Measurements from ENCODE around the gene RASA3. TPM values are rescaled to one million over a fixed set of nuclear protein-coding genes. Genes with fewer than 3 reads are reported as not detected.

The RASA3 gene
- total RNA-seq, 3 donors from 2014 or later: 7.9 to 19.0 (median 8.4) TPM

DNA sequence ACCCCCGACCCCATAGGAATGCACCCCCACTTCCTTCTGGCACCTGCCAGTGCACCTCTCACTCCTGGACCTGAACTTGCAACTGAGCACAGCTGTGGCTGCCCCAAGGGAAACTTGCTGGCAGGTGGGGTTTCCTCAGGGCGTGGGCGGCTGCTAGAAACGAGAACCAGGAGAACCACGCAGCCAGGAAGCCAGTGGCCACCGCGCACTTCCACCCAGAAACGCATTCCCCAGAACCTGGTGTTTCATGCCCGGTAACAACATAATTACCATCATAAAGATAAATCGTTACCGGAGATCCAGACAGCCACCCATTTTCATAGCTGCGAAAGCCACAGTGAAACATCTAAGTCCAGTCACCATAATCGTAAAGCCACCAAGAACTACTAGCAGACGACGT is 83.4 kb downstream of the RASA3 start:
- peak; percentile 78 to 86 (median 79) for DNase-seq
- Histone ChIP-seq H3K9me3 (no peaks in the 10 kb centered on the region), H3K36me3 (ENCODE audit: low read depth) (no peaks in the 10 kb centered on the region), H3K4me3 (no peak overlapping the region), H3K4me1 (ENCODE audit: low read depth) (peaks cover 27% of the 10 kb centered on the region)
- ATAC-seq: peak; percentile 83
- TF ChIP-seq, protein P1, sequence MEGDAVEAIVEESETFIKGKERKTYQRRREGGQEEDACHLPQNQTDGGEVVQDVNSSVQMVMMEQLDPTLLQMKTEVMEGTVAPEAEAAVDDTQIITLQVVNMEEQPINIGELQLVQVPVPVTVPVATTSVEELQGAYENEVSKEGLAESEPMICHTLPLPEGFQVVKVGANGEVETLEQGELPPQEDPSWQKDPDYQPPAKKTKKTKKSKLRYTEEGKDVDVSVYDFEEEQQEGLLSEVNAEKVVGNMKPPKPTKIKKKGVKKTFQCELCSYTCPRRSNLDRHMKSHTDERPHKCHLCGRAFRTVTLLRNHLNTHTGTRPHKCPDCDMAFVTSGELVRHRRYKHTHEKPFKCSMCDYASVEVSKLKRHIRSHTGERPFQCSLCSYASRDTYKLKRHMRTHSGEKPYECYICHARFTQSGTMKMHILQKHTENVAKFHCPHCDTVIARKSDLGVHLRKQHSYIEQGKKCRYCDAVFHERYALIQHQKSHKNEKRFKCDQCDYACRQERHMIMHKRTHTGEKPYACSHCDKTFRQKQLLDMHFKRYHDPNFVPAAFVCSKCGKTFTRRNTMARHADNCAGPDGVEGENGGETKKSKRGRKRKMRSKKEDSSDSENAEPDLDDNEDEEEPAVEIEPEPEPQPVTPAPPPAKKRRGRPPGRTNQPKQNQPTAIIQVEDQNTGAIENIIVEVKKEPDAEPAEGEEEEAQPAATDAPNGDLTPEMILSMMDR (IDR thresholded peaks at IDR 0.05): no peak
- intact Hi-C loops (cut with DNase I, micrococcal nuclease): no loop called here

DNA sequence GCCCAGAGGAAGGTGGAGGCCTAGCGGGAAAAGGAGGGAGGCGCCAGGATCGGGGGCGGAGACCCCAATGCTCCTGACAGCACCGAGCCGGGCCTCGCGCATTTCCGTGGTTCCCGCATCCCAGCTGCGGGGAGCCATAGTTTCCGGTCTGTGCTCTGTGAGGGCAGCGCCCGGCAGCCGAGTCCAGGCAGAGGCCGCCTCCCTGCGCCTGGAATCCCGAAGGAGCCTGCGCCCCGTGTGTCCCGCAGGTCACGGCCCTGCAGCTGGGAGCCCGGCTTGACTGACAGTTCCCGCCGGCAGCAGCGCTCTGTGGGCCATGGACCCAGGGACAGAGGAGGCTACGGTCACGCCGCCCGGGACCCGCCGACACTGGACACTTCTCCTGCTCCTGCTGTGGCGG is 84.0 kb downstream of the RASA3 start:
- TF ChIP-seq, protein P1 (IDR thresholded peaks at IDR 0.05): no peak
- no peaks in the 10 kb centered on the region for H3K9me3 ChIP-seq
- H3K4me1 ChIP-seq (ENCODE audit: low read depth): peaks cover 27% of the 10 kb centered on the region
- H3K36me3 ChIP-seq (ENCODE audit: low read depth): no peaks in the 10 kb centered on the region
- H3K4me3 ChIP-seq: no peak overlapping the region
- intact Hi-C loops (cut with DNase I, micrococcal nuclease): no loop called here
- ATAC-seq: peak; percentile 7
- peak in 1 of 3 donors; percentile 60 for DNase-seq

DNA sequence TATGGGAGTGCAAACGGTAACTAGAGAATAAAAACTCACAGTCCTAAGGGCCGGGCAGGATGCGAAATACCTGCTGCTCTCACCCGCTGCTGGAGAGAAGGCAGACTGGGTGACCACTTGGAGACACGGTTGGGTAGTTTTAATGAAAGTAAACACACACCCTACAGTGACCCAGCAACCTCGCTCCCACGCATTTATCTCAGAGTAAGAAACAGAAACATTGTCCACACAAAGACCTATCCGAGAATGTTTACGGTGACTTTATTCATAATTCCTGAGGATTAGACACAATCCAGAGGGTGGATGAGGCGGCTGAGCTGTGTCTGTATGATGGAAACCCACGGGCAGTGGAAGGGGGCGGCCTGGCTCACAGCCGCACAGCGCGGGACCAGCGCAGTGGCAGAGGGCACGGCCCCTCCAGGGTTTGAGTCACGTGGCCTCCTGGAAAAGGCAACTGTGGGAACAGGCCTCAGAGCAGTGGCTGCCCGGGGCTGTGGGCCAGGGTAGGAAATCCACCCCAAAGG is 85.0 kb downstream of the RASA3 start:
- ATAC-seq: peak; percentile 56
- DNase-seq: no peak
- Histone ChIP-seq H3K9me3 (no peaks in the 10 kb centered on the region), H3K4me3 (no peak overlapping the region), H3K36me3 (ENCODE audit: low read depth) (no peaks in the 10 kb centered on the region), H3K4me1 (ENCODE audit: low read depth) (peaks cover 27% of the 10 kb centered on the region)
- intact Hi-C loops (cut with DNase I, micrococcal nuclease): no loop called here
- TF ChIP-seq, protein P1 (IDR thresholded peaks at IDR 0.05): no peak

DNA sequence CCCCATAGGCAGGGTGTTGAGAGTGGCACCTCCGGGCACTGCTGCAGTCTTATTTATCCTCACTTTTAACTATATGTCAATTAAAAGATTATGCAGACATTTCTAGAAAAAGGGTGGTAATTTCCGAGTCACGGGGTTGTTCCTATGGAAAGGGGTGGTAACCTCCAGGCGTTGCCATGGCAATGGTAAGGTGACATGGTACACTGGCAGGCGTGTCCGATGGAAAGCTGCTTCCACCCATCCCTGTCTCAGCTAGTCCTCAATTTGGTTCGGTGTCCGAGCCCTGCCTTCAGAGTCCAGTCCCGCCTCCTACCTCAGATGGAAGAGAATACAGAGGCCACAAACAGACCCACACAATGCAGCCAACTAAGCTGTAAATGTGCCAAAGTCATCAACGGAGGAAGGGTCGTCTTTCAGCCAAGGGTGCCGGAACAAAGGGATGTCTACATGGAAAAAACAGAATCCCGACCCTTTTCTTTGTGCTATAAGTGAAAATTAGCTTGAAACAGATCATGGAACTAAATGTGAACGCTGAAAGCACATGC is 85.9 kb downstream of the RASA3 start:
- H3K4me1 ChIP-seq (ENCODE audit: low read depth): peaks cover 27% of the 10 kb centered on the region

DNA sequence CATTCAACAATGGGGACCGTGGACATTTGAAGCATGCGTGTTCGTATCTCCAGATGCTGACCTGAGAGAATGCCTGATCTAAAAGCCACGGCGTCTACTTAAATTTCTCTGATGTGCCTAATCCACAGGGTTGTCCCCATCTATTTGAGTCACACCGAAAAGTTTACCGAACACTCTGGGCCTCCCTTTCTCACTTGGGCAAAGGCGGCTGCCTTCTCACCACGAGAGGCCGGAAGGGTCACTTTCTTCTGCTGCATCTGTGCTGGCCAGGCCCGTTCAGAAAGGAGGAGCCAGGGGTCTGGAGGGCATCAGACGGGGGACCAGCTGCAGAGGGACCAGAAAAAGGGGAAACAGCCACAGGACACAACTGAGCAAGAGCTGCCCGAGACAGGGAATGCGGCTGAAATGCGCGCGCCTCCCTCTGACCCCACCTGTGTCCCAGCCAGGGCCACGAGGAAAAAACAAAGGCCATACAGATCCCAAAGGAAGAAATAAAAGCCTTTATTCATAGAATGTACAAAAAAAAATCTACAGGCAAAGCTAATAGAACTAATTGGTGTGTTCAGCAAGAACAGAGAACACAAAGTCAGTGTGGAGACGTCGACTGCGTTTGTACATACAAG is 87.2 kb downstream of the RASA3 start:
- Histone ChIP-seq H3K36me3 (ENCODE audit: low read depth) (no peaks in the 10 kb centered on the region), H3K4me3 (no peak overlapping the region), H3K4me1 (ENCODE audit: low read depth) (peaks cover 27% of the 10 kb centered on the region), H3K9me3 (no peaks in the 10 kb centered on the region)
- DNase-seq (no peak), ATAC-seq (no peak)
- TF ChIP-seq, protein P1 (IDR thresholded peaks at IDR 0.05): no peak
- intact Hi-C loops (cut with DNase I, micrococcal nuclease): no loop called here

More for the DNA sequence above, 85.9 kb downstream of the RASA3 start:
- DNase-seq (no peak), ATAC-seq (peak; percentile 17)
- Histone ChIP-seq H3K9me3 (no peaks in the 10 kb centered on the region), H3K36me3 (ENCODE audit: low read depth) (no peaks in the 10 kb centered on the region), H3K4me3 (no peak overlapping the region)
- TF ChIP-seq, protein P1 (IDR thresholded peaks at IDR 0.05): no peak
- intact Hi-C loops (cut with DNase I, micrococcal nuclease): no loop called here

Measured in mucosa of descending colon (tissue), 3 donors.